AG10803 (cell line): ENCODE measurements around the gene ITGAD.
A peak's percentile ranks its signal among the peaks of the same experiment; 100 is the strongest.

Experiments
- DNase-seq: peaks from one replicate; pipeline ENCODE4 v3.0.0; 2010; ENCODE audit warnings: low read depth
- H3K4me3 ChIP-seq: 2 replicates; pipeline ENCODE4 v1.5.1; 2011; ENCODE audit warnings: mild to moderate bottlenecking, low read length, control low read depth
- CTCF ChIP-seq: conservative IDR thresholded peaks from 2 replicates; pipeline ENCODE4 v1.5.1; 2011; ENCODE audit warnings: mild to moderate bottlenecking, low read length, control low read depth, inconsistent platforms

The ITGAD gene

GRCh38 chr16:31467858-31468257, 74.7 kb downstream of the ITGAD start:
- TF ChIP-seq CTCF, result no peak
- H3K4me3 ChIP-seq, result no peak overlapping the region
- no peak for DNase-seq

- no peak for TF ChIP-seq CTCF
- peak overlapping the region; percentile 83 for H3K4me3 ChIP-seq
- no peak for DNase-seq
These were observed 77.5 kb downstream of the ITGAD start for GRCh38 chr16:31470615-31471014.

DNA sequence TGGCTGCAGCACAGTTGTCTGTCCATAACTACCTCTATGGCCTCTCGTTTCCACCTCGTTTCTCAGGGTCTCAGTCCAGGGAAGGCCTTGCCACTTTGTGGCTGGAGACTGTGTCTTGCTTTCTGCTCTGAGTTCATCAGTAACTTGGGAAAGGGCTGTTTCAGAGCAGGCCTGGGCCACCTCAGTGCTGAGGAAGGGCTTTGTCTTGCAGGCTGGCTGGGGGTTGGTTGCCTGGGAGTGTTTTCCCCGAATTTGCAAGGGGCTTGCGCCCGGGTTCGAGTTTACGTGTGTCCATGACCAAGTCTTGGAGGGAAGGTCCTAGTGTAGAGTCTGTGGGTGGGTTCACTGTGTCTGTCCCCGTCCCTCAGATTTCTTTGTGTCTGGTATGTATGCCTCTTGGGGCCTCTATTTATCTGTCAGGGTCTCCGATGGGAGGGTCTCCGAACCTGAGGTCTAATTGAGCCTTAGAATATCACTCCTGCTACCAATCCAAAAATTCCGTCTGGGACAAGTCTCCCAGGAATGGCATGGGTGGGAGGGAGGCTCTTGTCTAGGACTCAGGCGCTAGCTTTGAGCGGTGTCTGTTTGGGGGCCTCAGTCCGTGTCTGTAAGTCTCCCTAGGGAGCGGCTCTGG, 78.2 kb downstream of the ITGAD start:
- TF ChIP-seq CTCF, result no peak
- peak overlapping the region; percentile 83 for H3K4me3 ChIP-seq
- no peak for DNase-seq

- no peak for TF ChIP-seq CTCF
- peak; percentile 84 for DNase-seq
- H3K4me3 ChIP-seq, result peak within 1 kb of the TSS; percentile 83
These were observed 79.0 kb downstream of the ITGAD start, which contains the start of gene TGFB1I1 for GRCh38 chr16:31471875-31472708. Gene TGFB1I1, plus strand, starts transcription at chr16:31472152. Its CDS starts 37 bp downstream, at chr16:31472189.

DNA sequence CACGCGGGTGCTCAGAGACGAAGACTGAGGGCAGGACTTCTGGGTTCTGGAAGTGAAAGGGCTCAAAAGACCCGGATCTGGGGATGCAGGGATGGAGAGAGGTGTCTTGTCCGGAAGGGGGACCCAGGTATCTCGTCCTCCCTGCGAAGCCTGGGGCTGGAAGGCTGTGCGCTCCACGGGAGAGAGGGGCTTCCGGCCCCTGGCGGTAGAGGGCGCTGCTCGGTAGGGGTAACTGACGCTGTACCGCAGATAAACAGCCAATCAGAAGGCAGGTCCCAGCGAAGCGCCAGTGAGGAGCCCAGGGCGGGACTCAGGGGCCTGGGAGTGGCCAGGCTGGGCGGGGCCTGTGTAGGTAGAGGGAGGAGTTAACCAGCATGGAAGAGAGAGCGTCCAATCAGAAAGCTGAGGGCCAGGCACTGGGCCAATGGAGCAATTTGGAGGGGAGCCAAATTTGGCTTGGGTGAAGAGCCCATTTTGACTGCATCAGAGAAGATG, 79.6 kb downstream of the ITGAD start:
- peak overlapping the region; percentile 83 for H3K4me3 ChIP-seq
- TF ChIP-seq CTCF, result peak; percentile 71
- DNase-seq, result peak; percentile 92

GRCh38 chr16:31473264-31473984, 80.3 kb downstream of the ITGAD start:
- no peak for DNase-seq
- H3K4me3 ChIP-seq, result peak overlapping the region; percentile 34
- TF ChIP-seq CTCF, result no peak
